H1 (cell line): ENCODE data around the gene KRT12. TPM values are rescaled to one million over a fixed set of nuclear protein-coding genes. Genes with fewer than 3 reads are reported as not detected.

Experiments
- CTCF ChIA-PET: fragments of 300-600 bp; sonication (Branson Sonifier 250); formaldehyde crosslinking; loops from one replicate; lab custom pipeline; 2021; ENCODE audit not compliant: partially characterized antibody; lab: Charles Lee
- POLR2A ChIA-PET: fragments of 300-600 bp; sonication (Branson Sonifier 250); formaldehyde crosslinking; loops from one replicate; lab custom pipeline; 2021; ENCODE audit warnings: inconsistent platforms; ENCODE audit not compliant: partially characterized antibody; lab: Charles Lee
- DNase-seq, 2 experiments: peaks; one replicate each; pipeline versions ENCODE4 v3.0.0 to v3.0.0-alpha.2; 2010 to 2022; ENCODE audit warnings: low spot score in 2 of 2, low read depth in 1 of 2, mixed read lengths in 1 of 2
- FAIRE-seq: peaks from 2 replicates; lab custom pipeline; 2011; peaks lifted over from hg19 to GRCh38; lab: Jason Lieb, UNC
- H2AFZ ChIP-seq: 2 replicates; pipeline ENCODE4 v1.8.1; 2012; ENCODE audit warnings: low read length, inconsistent platforms
- H2AK5ac ChIP-seq: 2 replicates; pipeline ENCODE4 v1.6.1; 2013; ENCODE audit warnings: low read depth, low read length
- H2BK120ac ChIP-seq: replicated peaks from 2 replicates; pipeline ENCODE3; 2013; ENCODE audit warnings: low read depth, low read length, inconsistent platforms
- H2BK12ac ChIP-seq: 2 replicates; pipeline ENCODE4 v1.6.1; 2013; ENCODE audit warnings: low read depth, low read length
- H2BK15ac ChIP-seq: 2 replicates; pipeline ENCODE4 v1.6.1; 2013; ENCODE audit warnings: low read length
- H2BK20ac ChIP-seq: 2 replicates; pipeline ENCODE4 v1.6.1; 2013; ENCODE audit warnings: low read length
- H2BK5ac ChIP-seq: 2 replicates; pipeline ENCODE4 v1.6.1; 2013; ENCODE audit warnings: low read depth, low read length
- H3K14ac ChIP-seq: 2 replicates; pipeline ENCODE4 v1.6.1; 2013; ENCODE audit warnings: inconsistent platforms; ENCODE audit not compliant: insufficient read length
- H3K18ac ChIP-seq: 2 replicates; pipeline ENCODE4 v1.6.1; 2013; ENCODE audit warnings: low read length; ENCODE audit errors: extremely low read depth
- H3K23ac ChIP-seq: 2 replicates; pipeline ENCODE4 v1.6.1; 2013; ENCODE audit warnings: inconsistent platforms; ENCODE audit not compliant: insufficient read length
- H3K23me2 ChIP-seq: 2 replicates; pipeline ENCODE4 v1.6.1; 2013; ENCODE audit warnings: low read depth, low read length
- H3K27ac ChIP-seq: 2 replicates; pipeline ENCODE4 v1.6.1; 2011; ENCODE audit warnings: low read depth, low read length, inconsistent platforms
- H3K27me3 ChIP-seq, 4 experiments: replicated peaks in 1 of 4; 1 replicate in 1 of 4; 2 replicates in 3 of 4; pipeline versions ENCODE4 v1.6.1 to v1.8.1; 2011 to 2013; ENCODE audit warnings: low read length in 3 of 4, mild to moderate bottlenecking in 3 of 4, inconsistent platforms in 2 of 4, mixed read lengths in 2 of 4, moderate library complexity in 1 of 4; ENCODE audit not compliant: control insufficient read depth in 3 of 4, insufficient read depth in 3 of 4; ENCODE audit errors: extremely low read depth in 1 of 4
- H3K36me3 ChIP-seq, 4 experiments: 2 replicates each; pipeline versions ENCODE4 v1.6.1 to v1.8.1; 2011 to 2013; ENCODE audit warnings: mild to moderate bottlenecking in 4 of 4, low read length in 3 of 4, moderate library complexity in 2 of 4, control low read depth in 1 of 4, inconsistent platforms in 1 of 4; ENCODE audit not compliant: insufficient read depth in 4 of 4, control insufficient read depth in 2 of 4
- H3K4ac ChIP-seq: replicated peaks from 2 replicates; pipeline ENCODE3; 2013; ENCODE audit warnings: low read length, low read depth, mixed read lengths, inconsistent platforms; ENCODE audit not compliant: insufficient read length
- H3K4me1 ChIP-seq, 4 experiments: replicated peaks in 1 of 4; 1 replicate in 1 of 4; 2 replicates in 3 of 4; pipeline versions ENCODE4 v1.6.1 to v1.8.1; 2011 to 2013; ENCODE audit warnings: low read length in 3 of 4, inconsistent platforms in 2 of 4, mixed read lengths in 1 of 4; ENCODE audit not compliant: insufficient read depth in 4 of 4, control insufficient read depth in 3 of 4
- H3K4me2 ChIP-seq, 2 experiments: 2 replicates each; pipeline versions ENCODE4 v1.6.1 to v1.8.1; 2011 to 2013; ENCODE audit warnings: low read depth in 2 of 2, low read length in 2 of 2, control low read depth in 1 of 2, inconsistent platforms in 1 of 2, mild to moderate bottlenecking in 1 of 2; ENCODE audit not compliant: insufficient read depth in 1 of 2
- H3K4me3 ChIP-seq, 4 experiments: fragments of 200-600, 300-600 bp in 1 of 4; sonication (generic), shearing (Covaris generic), sonication (Bioruptor Twin) in 1 of 4; 2 replicates each; pipeline versions ENCODE4 v1.5.1 to v1.8.1; 2011 to 2016; ENCODE audit warnings: low read length in 4 of 4, low read depth in 3 of 4, control low read depth in 2 of 4, inconsistent platforms in 2 of 4, mild to moderate bottlenecking in 2 of 4, mixed read lengths in 1 of 4, moderate library complexity in 1 of 4; ENCODE audit not compliant: insufficient read depth in 2 of 4; ENCODE audit errors: extremely low read depth in 1 of 4
- H3K56ac ChIP-seq: replicated peaks from 2 replicates; pipeline ENCODE3; 2013; ENCODE audit warnings: low read depth, mild to moderate bottlenecking, mixed read lengths, low read length, inconsistent platforms; ENCODE audit not compliant: insufficient read length
- H3K79me1 ChIP-seq: 2 replicates; pipeline ENCODE4 v1.6.1; 2013; ENCODE audit warnings: low read depth, low read length, control low read depth
- H3K79me2 ChIP-seq, 2 experiments: 2 replicates each; pipeline versions ENCODE4 v1.6.1 to v1.8.1; 2012 to 2013; ENCODE audit warnings: low read length in 2 of 2, mild to moderate bottlenecking in 2 of 2, inconsistent platforms in 1 of 2; ENCODE audit not compliant: insufficient read depth in 2 of 2, control insufficient read depth in 1 of 2
- H3K9ac ChIP-seq, 4 experiments: replicated peaks in 1 of 4; 1 replicate in 1 of 4; 2 replicates in 3 of 4; pipeline versions ENCODE4 v1.6.1 to v1.8.1; 2011 to 2013; ENCODE audit warnings: low read depth in 3 of 4, low read length in 3 of 4, control low read depth in 2 of 4, mild to moderate bottlenecking in 2 of 4, moderate library complexity in 2 of 4, inconsistent platforms in 1 of 4; ENCODE audit errors: extremely low read depth in 1 of 4
- H3K9me3 ChIP-seq, 2 experiments: 2 replicates each; pipeline versions ENCODE4 v1.6.1 to v1.8.1; 2012 to 2013; ENCODE audit warnings: mild to moderate bottlenecking in 2 of 2, moderate library complexity in 2 of 2, control low read depth in 1 of 2, inconsistent platforms in 1 of 2, low read depth in 1 of 2, low read length in 1 of 2, mixed read lengths in 1 of 2; ENCODE audit not compliant: insufficient read depth in 2 of 2
- H4K20me1 ChIP-seq, 2 experiments: replicated peaks in 1 of 2; 2 replicates each; pipeline versions ENCODE3 to v1.8.1; 2011 to 2013; ENCODE audit warnings: inconsistent platforms in 2 of 2, low read length in 2 of 2, mild to moderate bottlenecking in 1 of 2; ENCODE audit not compliant: insufficient read depth in 2 of 2, control insufficient read depth in 1 of 2
- H4K5ac ChIP-seq: 2 replicates; pipeline ENCODE4 v1.6.1; 2013; ENCODE audit warnings: low read length, low read depth, mixed read lengths, inconsistent platforms; ENCODE audit not compliant: insufficient read length
- H4K8ac ChIP-seq: 2 replicates; pipeline ENCODE4 v1.8.0; 2013; ENCODE audit warnings: mild to moderate bottlenecking, moderate library complexity, low read length, inconsistent platforms; ENCODE audit not compliant: insufficient read depth; ENCODE audit errors: extremely low read depth
- H4K91ac ChIP-seq: replicated peaks from 2 replicates; pipeline ENCODE3; 2013; ENCODE audit warnings: low read length, mixed read lengths, inconsistent platforms; ENCODE audit not compliant: insufficient read length
- CREB1 ChIP-seq: IDR thresholded peaks from 2 replicates; pipeline ENCODE4 v1.6.1; 2012; ENCODE audit warnings: inconsistent platforms
- EGR1 ChIP-seq: IDR thresholded peaks from 2 replicates; pipeline ENCODE4 v1.6.1; 2011; ENCODE audit warnings: low read depth, low read length, borderline replicate concordance
- FOSL1 ChIP-seq: IDR thresholded peaks from 2 replicates; pipeline ENCODE4 v1.6.1; 2011; ENCODE audit warnings: mild to moderate bottlenecking, low read depth, low read length, moderate library complexity; ENCODE audit not compliant: insufficient read depth
- KDM5A ChIP-seq: fragments of 200-600 bp; IDR thresholded peaks from 2 replicates; pipeline ENCODE4 v1.7.1; 2012; ENCODE audit warnings: mild to moderate bottlenecking, low read length, inconsistent platforms, mixed read lengths
- SIRT6 ChIP-seq: IDR thresholded peaks from one replicate; pipeline ENCODE4 v1.7.1; 2012; ENCODE audit warnings: low read length, inconsistent platforms
- WGBS, 2 experiments: shearing (Covaris generic) in 1 of 2; methylation state at CpG; one replicate each; pipeline versions ENCODE4 v1.1.6 to v1.1.7; 2013 to 2015; ENCODE audit warnings: low lambda C conversion rate in 2 of 2, mixed read lengths in 2 of 2, inconsistent platforms in 1 of 2, low coverage in 1 of 2, missing lambda C conversion rate in 1 of 2; ENCODE audit not compliant: insufficient replicate concordance in 2 of 2, insufficient coverage in 1 of 2, insufficient read length in 1 of 2; ENCODE audit errors: extremely low coverage in 1 of 2, missing lambda C conversion rate in 1 of 2; 5-methylcytosine and 5-hydroxymethylcytosine counted together
- polyA plus RNA-seq, 7 experiments: library from polyadenylated mRNA; depleted of rRNA in 3 of 7; stranded (reverse) in 5 of 7; unstranded in 2 of 7; fragments of >200 nt in 5 of 7; fragments of 200-250 nt in 2 of 7; gene quantifications; 1 replicate in 5 of 7; 2 replicates in 1 of 7; 4 replicates in 1 of 7; pipeline versions ENCODE4 v1.2.1 to v1.2.3, GENCODE V29; 2011 to 2013; ENCODE audit warnings: missing spikeins in 2 of 7, mixed read lengths in 2 of 7
- total RNA-seq: library from RNA; stranded (reverse); fragmentation: NEBNext Ultra II Directional; extraction: Animal tissue kit (Norgen Biotek cat#: 25700); gene quantifications from 2 replicates; pipeline ENCODE4 v1.2.1, GENCODE V29; 2021
- TF ChIP-seq, protein P1 (sequence below), 3 experiments: IDR thresholded peaks; 1 replicate in 2 of 3; 2 replicates in 1 of 3; pipeline versions ENCODE4 v1.5.1 to v1.6.1; 2011; ENCODE audit warnings: low read length in 3 of 3, mild to moderate bottlenecking in 3 of 3, inconsistent platforms in 2 of 3, low read depth in 1 of 3, moderate library complexity in 1 of 3; ENCODE audit not compliant: insufficient read depth in 1 of 3; ENCODE audit errors: control extremely low read depth in 1 of 3

The KRT12 gene
- total and polyA plus RNA-seq, 2 of the 8 experiments (the other 6 are each of a cell fraction or from before 2014, with no cell fraction given) = not detected

DNA sequence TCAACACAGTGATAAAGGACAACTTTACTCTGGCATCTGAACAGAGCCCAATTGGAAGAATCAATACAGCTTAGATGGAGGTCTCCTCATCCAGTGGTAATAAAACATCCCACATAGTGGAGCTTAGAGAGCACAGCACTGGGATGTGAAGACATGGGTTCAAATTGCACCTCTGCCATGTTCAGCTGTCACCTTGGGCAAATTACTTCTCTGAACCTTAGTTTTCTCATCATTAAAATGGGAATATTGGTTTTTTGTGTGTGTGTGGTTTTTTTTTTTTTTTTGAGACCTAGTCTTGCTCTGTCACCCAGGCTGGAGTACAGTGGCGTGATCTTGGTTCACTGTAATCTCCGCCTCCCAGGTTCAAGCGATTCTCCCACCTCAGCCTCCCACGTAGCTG lies 31.0 kb downstream of the KRT12 start:
- no peak overlapping the region for H2BK20ac ChIP-seq
- no peak overlapping the region for H3K56ac ChIP-seq
- no peak overlapping the region for H3K9ac ChIP-seq
- H4K91ac ChIP-seq = no peak overlapping the region
- H3K36me3 ChIP-seq = no peaks in the 10 kb centered on the region
- no peak overlapping the region for H2BK120ac ChIP-seq
- H3K4me1 ChIP-seq = peaks cover 0 to 3% (median 0%) of the 10 kb centered on the region in 4 experiments; a peak in 1 of 7 replicates
- FAIRE-seq = no peak
- no peaks in the 10 kb centered on the region for H3K79me1 ChIP-seq
- no peaks in the 10 kb centered on the region for H3K23me2 ChIP-seq
- no peak overlapping the region for H2AFZ ChIP-seq
- no peak overlapping the region for H3K18ac ChIP-seq
- H4K5ac ChIP-seq = no peak overlapping the region
- no peak for DNase-seq
- no peak overlapping the region for H2BK15ac ChIP-seq
- no peaks in the 10 kb centered on the region for H4K20me1 ChIP-seq
- H3K27me3 ChIP-seq = peaks cover 4 to 21% (median 8%) of the 10 kb centered on the region in 4 experiments
- no peaks in the 10 kb centered on the region for H3K9me3 ChIP-seq
- H3K4ac ChIP-seq = no peak overlapping the region
- H3K79me2 ChIP-seq = no peaks in the 10 kb centered on the region
- H3K14ac ChIP-seq = no peak overlapping the region
- no peak for TF ChIP-seq CREB1
- TF ChIP-seq KDM5A = no peak
- no peak for TF ChIP-seq FOSL1
- TF ChIP-seq EGR1 = no peak
- no peak for TF ChIP-seq SIRT6
- TF ChIP-seq, protein P1, sequence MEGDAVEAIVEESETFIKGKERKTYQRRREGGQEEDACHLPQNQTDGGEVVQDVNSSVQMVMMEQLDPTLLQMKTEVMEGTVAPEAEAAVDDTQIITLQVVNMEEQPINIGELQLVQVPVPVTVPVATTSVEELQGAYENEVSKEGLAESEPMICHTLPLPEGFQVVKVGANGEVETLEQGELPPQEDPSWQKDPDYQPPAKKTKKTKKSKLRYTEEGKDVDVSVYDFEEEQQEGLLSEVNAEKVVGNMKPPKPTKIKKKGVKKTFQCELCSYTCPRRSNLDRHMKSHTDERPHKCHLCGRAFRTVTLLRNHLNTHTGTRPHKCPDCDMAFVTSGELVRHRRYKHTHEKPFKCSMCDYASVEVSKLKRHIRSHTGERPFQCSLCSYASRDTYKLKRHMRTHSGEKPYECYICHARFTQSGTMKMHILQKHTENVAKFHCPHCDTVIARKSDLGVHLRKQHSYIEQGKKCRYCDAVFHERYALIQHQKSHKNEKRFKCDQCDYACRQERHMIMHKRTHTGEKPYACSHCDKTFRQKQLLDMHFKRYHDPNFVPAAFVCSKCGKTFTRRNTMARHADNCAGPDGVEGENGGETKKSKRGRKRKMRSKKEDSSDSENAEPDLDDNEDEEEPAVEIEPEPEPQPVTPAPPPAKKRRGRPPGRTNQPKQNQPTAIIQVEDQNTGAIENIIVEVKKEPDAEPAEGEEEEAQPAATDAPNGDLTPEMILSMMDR (IDR thresholded peaks at IDR 0.05; ENCODE audit: control extremely low read depth in 1 of 3, insufficient read depth in 1 of 3, low read depth in 1 of 3, low read length in 3 of 3) = no peak
- 97% methylated on average over 4 of the region's 4 CpGs; no CpG with 5 or more reads in 1 of the 2 experiments for WGBS, 2 experiments
- no peak overlapping the region for H2BK12ac ChIP-seq
- H2BK5ac ChIP-seq = no peak overlapping the region
- H2AK5ac ChIP-seq = no peak overlapping the region
- H4K8ac ChIP-seq = no peak overlapping the region
- H3K27ac ChIP-seq = no peak overlapping the region
- no peak overlapping the region for H3K4me2 ChIP-seq
- H3K23ac ChIP-seq = no peak overlapping the region
- no peak overlapping the region for H3K4me3 ChIP-seq
- ChIA-PET CTCF (interaction anchor here (0.6 kb wide), 1 partner anchor 818 kb away, joined by 3 read pairs; no protein-coding TSS in a partner anchor), POLR2A (no interaction called here)
